ENCODE measurements around the gene KIF19.

DNA sequence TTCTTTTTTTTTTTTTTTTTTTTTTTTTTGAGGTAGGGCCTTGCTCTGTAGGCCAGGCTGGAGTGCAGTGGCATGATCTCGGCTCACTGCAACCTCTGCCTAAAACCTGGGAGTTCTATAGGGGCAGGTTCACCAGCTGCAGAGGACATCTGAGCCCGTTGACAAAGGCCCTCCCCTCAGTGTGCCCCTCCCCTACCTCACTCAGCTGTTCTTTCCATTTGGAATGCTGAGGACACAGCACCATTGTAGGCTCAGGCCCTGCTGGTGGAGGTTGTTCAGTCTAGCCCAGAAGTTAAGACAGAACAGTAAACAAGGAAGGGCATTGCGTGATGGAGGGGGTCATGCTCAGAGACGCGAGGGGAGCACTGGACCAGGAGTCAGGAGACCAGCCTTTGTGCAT lies 21.8 kb upstream of the KIF19 start:
- TF ChIP-seq CTCF (IDR thresholded peaks at IDR 0.05) (no peak), POLR2A (IDR thresholded peaks at IDR 0.05) (no peak), POLR2AphosphoS5 (IDR thresholded peaks at IDR 0.05) (no peak)

Data from breast epithelium (tissue), 3 donors.